K562 (cell line): ENCODE data around the gene YBEY. TPM values are rescaled to one million over a fixed set of nuclear protein-coding genes. Genes with fewer than 3 reads are reported as not detected.

Source experiments
- ATAC-seq: fragments of 200-7000 bp; cut with Tn5 transposase; 3 replicates; pipeline ENCODE4 v1.9.1; 2020; ENCODE audit warnings: moderate library complexity
- BruUV-seq: library from RNA; stranded (reverse); fragments of 400-500 nt; replicated peaks from 2 replicates; lab custom pipeline; 2021; lab: Mats Ljungman, UMichigan
- CTCF ChIA-PET: fragments of 300-600 bp; formaldehyde crosslinking; extraction: SDS; loops from one replicate; lab custom pipeline; 2021; ENCODE audit warnings: low intra/inter-chr PET ratio; lab: Yijun Ruan, JAX
- POLR2A ChIA-PET: fragments of 300-600, 350-650 bp; sonication (Branson Sonifier 250); formaldehyde crosslinking; extraction: SDS; loops from one replicate; lab custom pipeline; 2021; ENCODE audit warnings: antibody characterized with exemption, inconsistent platforms; lab: Yijun Ruan, JAX
- DNase-seq, 4 experiments: peaks; one replicate each; pipeline versions ENCODE4 v3.0.0 to v3.0.0-alpha.2; 2011 to 2018; ENCODE audit warnings: low spot score in 3 of 4, mixed read lengths in 3 of 4; ENCODE audit errors: extremely low read depth in 1 of 4
- FAIRE-seq: peaks from 2 replicates; lab custom pipeline; 2011; peaks lifted over from hg19 to GRCh38; lab: Jason Lieb, UNC
- H2AFZ ChIP-seq: 2 replicates; pipeline ENCODE4 v1.6.0; 2011; ENCODE audit warnings: low read depth, low read length, control low read depth, inconsistent platforms
- H3K27ac ChIP-seq: fragments of 200-600 bp; 3 replicates; pipeline ENCODE4 v1.8.0; 2011; ENCODE audit warnings: low read depth, mild to moderate bottlenecking, control low read depth, inconsistent platforms, low read length, moderate library complexity, mixed read lengths; ENCODE audit errors: extremely low read depth
- H3K27me3 ChIP-seq, 2 experiments: fragments of 300-600 bp in 1 of 2; 2 replicates in 1 of 2; 3 replicates in 1 of 2; pipeline versions ENCODE4 v1.6.0 to v1.8.0; 2011; ENCODE audit warnings: inconsistent platforms in 2 of 2, low read length in 2 of 2, mild to moderate bottlenecking in 1 of 2, mixed read lengths in 1 of 2, moderate library complexity in 1 of 2; ENCODE audit not compliant: control insufficient read depth in 2 of 2, insufficient read depth in 2 of 2
- H3K36me3 ChIP-seq: fragments of 300-600 bp; 3 replicates; pipeline ENCODE4 v1.8.0; 2011; ENCODE audit warnings: mild to moderate bottlenecking, low read length, inconsistent platforms; ENCODE audit not compliant: control insufficient read depth, insufficient read depth
- H3K4me1 ChIP-seq, 2 experiments: fragments of 200-600 bp in 1 of 2; replicated peaks in 1 of 2; 2 replicates in 1 of 2; 3 replicates in 1 of 2; pipeline versions ENCODE4 v1.5.1 to v1.8.0; 2011; ENCODE audit warnings: inconsistent platforms in 2 of 2, low read length in 2 of 2, mild to moderate bottlenecking in 1 of 2, mixed read lengths in 1 of 2, moderate library complexity in 1 of 2; ENCODE audit not compliant: control insufficient read depth in 2 of 2, insufficient read depth in 2 of 2
- H3K4me2 ChIP-seq: 2 replicates; pipeline ENCODE4 v1.6.1; 2011; ENCODE audit warnings: low read length, control low read depth, inconsistent platforms, mixed read lengths; ENCODE audit not compliant: insufficient read depth
- H3K4me3 ChIP-seq: fragments of 200-600 bp; sonication (generic), shearing (Covaris generic); 2 replicates; pipeline ENCODE4 v1.5.1; 2016; ENCODE audit warnings: control low read depth, inconsistent platforms
- H3K79me2 ChIP-seq: fragments of 200-600 bp; 3 replicates; pipeline ENCODE4 v1.8.0; 2011; ENCODE audit warnings: low read length, inconsistent platforms; ENCODE audit not compliant: control insufficient read depth, insufficient read depth
- H3K9ac ChIP-seq, 2 experiments: 2 replicates each; pipeline versions ENCODE4 v1.6.0 to v1.6.1; 2011; ENCODE audit warnings: low read depth in 2 of 2, low read length in 2 of 2, control low read depth in 1 of 2, inconsistent platforms in 1 of 2, mild to moderate bottlenecking in 1 of 2, mixed read lengths in 1 of 2; ENCODE audit not compliant: insufficient read depth in 1 of 2
- H3K9me1 ChIP-seq: one replicate; pipeline ENCODE4 v1.6.0; 2011; ENCODE audit warnings: inconsistent platforms, mild to moderate bottlenecking, low read length, moderate library complexity; ENCODE audit not compliant: control insufficient read depth, insufficient read depth
- H3K9me3 ChIP-seq: replicated peaks from 2 replicates; pipeline ENCODE4 v1.5.1; 2011; ENCODE audit warnings: low read depth, low read length, inconsistent platforms; ENCODE audit not compliant: control insufficient read depth, insufficient read depth
- H4K20me1 ChIP-seq: replicated peaks from 2 replicates; pipeline ENCODE4 v1.6.1; 2011; ENCODE audit warnings: low read length, inconsistent platforms, mixed read lengths; ENCODE audit not compliant: control insufficient read depth, insufficient read depth
- L3MBTL2 ChIP-seq: fragments of 450-650 bp; IDR thresholded peaks from 2 replicates; pipeline ENCODE4 v1.6.1; 2016; ENCODE audit warnings: mild to moderate bottlenecking, moderate library complexity
- MYC ChIP-seq, 2 experiments: fragments of 250-450 bp in 1 of 2; sonication (Bioruptor Pico) in 1 of 2; IDR thresholded peaks; 2 replicates each; pipeline versions ENCODE4 v1.5.1 to v1.6.1; 2012 to 2021; ENCODE audit warnings: low read depth in 2 of 2, borderline replicate concordance in 1 of 2, improper control_type of control experiment in 1 of 2, low read length in 1 of 2, mild to moderate bottlenecking in 1 of 2, moderate library complexity in 1 of 2
- NR0B1 ChIP-seq: fragments of 450-650 bp; IDR thresholded peaks from one replicate; pipeline ENCODE4 v1.6.1; 2018; ENCODE audit warnings: mild to moderate bottlenecking, moderate library complexity; ENCODE audit not compliant: partially characterized antibody
- NRF1 ChIP-seq, 2 experiments: fragments of 450-650 bp; IDR thresholded peaks in 1 of 2; conservative IDR thresholded peaks in 1 of 2; 2 replicates each; pipeline ENCODE4 v1.6.1; 2014; ENCODE audit warnings: mild to moderate bottlenecking in 2 of 2
- USF1 ChIP-seq: sonication (generic); formaldehyde crosslinking; IDR thresholded peaks from 2 replicates; pipeline ENCODE4 v1.9.0; 2022; ENCODE audit warnings: mild to moderate bottlenecking, missing genetic modification reagents
- XRCC3 ChIP-seq: fragments of 450-650 bp; IDR thresholded peaks from 2 replicates; pipeline ENCODE4 v1.6.1; 2017; ENCODE audit warnings: mild to moderate bottlenecking, moderate library complexity
- ZNF347 ChIP-seq: fragments of 450-650 bp; formaldehyde crosslinking; IDR thresholded peaks from 2 replicates; pipeline ENCODE4 v1.4.0; 2020; ENCODE audit warnings: low read depth, mild to moderate bottlenecking, moderate library complexity
- WGBS: fragments of 100-300 bp; shearing (Covaris generic); methylation state at CpG from one replicate; pipeline ENCODE4 v1.1.6; 2016; ENCODE audit warnings: low coverage, mixed read lengths; ENCODE audit not compliant: insufficient coverage; ENCODE audit errors: missing lambda C conversion rate; 5-methylcytosine and 5-hydroxymethylcytosine counted together
- in situ Hi-C: fragments of 300-500 bp; cut with MboI; formaldehyde crosslinking; loops from 4 replicates; pipeline ENCODE4 v1.15.0; 2018; ENCODE audit warnings: inconsistent platforms, mixed read lengths
- intact Hi-C: fragments of 100-400 bp; cut with micrococcal nuclease; formaldehyde crosslinking; loops from 2 replicates; pipeline ENCODE4 v1.14.2; 2022
- polyA plus RNA-seq, 8 experiments: library from polyadenylated mRNA; depleted of rRNA in 4 of 8; stranded (reverse) in 5 of 8; unstranded in 3 of 8; fragments of >200 nt; fragmentation: Nextera tagmentation in 2 of 8; fragmentation: Illumina TruSeq in 1 of 8; extraction: Ambion mirVana in 2 of 8; extraction: Trizol in 1 of 8; gene quantifications; 2 replicates each; pipeline versions ENCODE4 v1.2.1 to v1.2.3, GENCODE V29; 2011 to 2014; ENCODE audit warnings: inconsistent platforms in 1 of 8, missing spikeins in 1 of 8
- total RNA-seq, 7 experiments: library from RNA; depleted of rRNA in 6 of 7; stranded (reverse); fragments of >200 nt in 6 of 7; fragmentation: Illumina TruSeq in 2 of 7; extraction: Trizol in 2 of 7; gene quantifications; 2 replicates each; pipeline versions ENCODE4 v1.2.1 to v1.2.3, GENCODE V29; 2011 to 2021; ENCODE audit warnings: low replicate concordance in 1 of 7
- TF ChIP-seq, protein P1 (sequence below): fragments of 450-650 bp; IDR thresholded peaks from 2 replicates; pipeline ENCODE4 v1.6.1; 2016; ENCODE audit warnings: low read depth

The YBEY gene
- total and polyA plus RNA-seq, 9 of the 15 experiments (the other 6 are each of a cell fraction or from before 2014, with no cell fraction given), result 6.4 to 28.0 (median 12.4) TPM

DNA sequence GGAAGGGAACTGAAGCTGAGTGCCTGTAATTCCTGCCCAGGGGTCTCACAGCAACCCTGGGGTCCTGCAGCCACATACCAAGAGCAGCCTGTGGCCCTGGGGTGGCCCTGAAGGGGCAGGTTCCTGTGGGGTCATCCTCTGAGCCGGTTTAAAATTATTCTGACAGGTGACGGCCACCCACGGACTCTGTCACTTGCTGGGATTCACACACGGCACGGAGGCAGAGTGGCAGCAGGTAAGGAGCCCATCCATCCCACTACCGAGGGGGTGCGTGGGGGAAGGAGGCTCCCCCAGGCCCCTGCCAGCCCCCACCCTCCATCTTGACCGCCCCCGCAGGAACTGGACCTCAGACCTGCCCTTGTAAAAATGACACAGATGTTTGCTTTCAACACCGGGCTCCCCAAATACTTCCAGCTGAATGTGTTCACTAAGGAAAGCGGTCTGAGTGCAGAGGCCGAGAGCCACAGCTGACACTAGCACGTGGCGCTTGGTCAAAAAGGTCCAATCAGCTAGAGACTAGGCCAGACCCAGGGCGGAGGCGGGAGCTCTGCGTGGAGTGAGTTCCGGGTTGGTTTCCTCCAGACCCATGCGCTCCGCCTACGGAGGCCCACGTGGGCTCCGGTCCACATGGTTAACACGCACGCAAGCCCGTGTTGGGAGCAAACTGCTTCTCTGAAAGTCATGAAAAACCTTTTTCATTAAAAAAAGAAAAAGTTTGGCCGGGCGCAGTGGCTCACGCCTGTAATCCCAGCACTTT is 10.0 kb downstream of the YBEY start:
- H3K9ac ChIP-seq, result peak overlapping the region in 1 of 2 experiments; percentile 69; a peak in 2 of 4 replicates
- no peak overlapping the region for H3K4me3 ChIP-seq
- no peak overlapping the region for H3K4me2 ChIP-seq
- no TSS peak for BruUV-seq
- intact Hi-C loops (no loop called here), in situ Hi-C loops (no loop called here)
- H3K36me3 ChIP-seq, result peaks cover 34% of the 10 kb centered on the region; the same call in 2 of the 3 replicates
- ATAC-seq (peak; percentile 63), DNase-seq (peak; percentile 68 to 79 (median 70)), FAIRE-seq (peak; percentile 78)
- H3K9me1 ChIP-seq, result no peaks in the 10 kb centered on the region
- no peaks in the 10 kb centered on the region for H3K27me3 ChIP-seq
- peaks cover 11 to 31% of the 10 kb centered on the region in 2 experiments for H3K4me1 ChIP-seq
- H2AFZ ChIP-seq, result no peak overlapping the region
- no peaks in the 10 kb centered on the region for H3K79me2 ChIP-seq
- no peaks in the 10 kb centered on the region for H4K20me1 ChIP-seq
- WGBS, result 66% methylated on average over 27 of the region's 29 CpGs
- ChIA-PET CTCF (no interaction called here), POLR2A (interaction anchor here (0.6 to 2.0 kb wide), 7 partner anchors 10 to 326 kb away, joined by 3 to 6 read pairs (median 3); no protein-coding TSS in a partner anchor)
- H3K27ac ChIP-seq, result peak overlapping the region; percentile 67; the same call in 2 of the 3 replicates
- 0 out of 2 replicates have a peak, but pooled peaks cover 2% of the 10 kb centered on the region for H3K9me3 ChIP-seq
- TF ChIP-seq XRCC3 (no peak), USF1 (CRISPR knock-in tag) (peak; percentile 88), ZNF347 (CRISPR knock-in tag) (no peak), MYC (IDR thresholded peaks at IDR 0.05; ENCODE audit: low read depth, low read length) (peak; percentile 23; the same call in 1 of the 2 replicates), MYC (CRISPR knock-in tag; IDR thresholded peaks at IDR 0.05; ENCODE audit: borderline replicate concordance, low read depth) (0 out of 2 replicates have a peak, but pooled peaks have one; percentile 54), NR0B1 (no peak), NRF1 (conservative IDR thresholded peaks at IDR 0.05 in 1 of 2, IDR thresholded peaks at IDR 0.05 in 1 of 2) (peak in 1 of 2 experiments; percentile 27; a peak in 1 of 4 replicates), L3MBTL2 (peak; percentile 64; the same call in 1 of the 2 replicates)
- TF ChIP-seq, protein P1, sequence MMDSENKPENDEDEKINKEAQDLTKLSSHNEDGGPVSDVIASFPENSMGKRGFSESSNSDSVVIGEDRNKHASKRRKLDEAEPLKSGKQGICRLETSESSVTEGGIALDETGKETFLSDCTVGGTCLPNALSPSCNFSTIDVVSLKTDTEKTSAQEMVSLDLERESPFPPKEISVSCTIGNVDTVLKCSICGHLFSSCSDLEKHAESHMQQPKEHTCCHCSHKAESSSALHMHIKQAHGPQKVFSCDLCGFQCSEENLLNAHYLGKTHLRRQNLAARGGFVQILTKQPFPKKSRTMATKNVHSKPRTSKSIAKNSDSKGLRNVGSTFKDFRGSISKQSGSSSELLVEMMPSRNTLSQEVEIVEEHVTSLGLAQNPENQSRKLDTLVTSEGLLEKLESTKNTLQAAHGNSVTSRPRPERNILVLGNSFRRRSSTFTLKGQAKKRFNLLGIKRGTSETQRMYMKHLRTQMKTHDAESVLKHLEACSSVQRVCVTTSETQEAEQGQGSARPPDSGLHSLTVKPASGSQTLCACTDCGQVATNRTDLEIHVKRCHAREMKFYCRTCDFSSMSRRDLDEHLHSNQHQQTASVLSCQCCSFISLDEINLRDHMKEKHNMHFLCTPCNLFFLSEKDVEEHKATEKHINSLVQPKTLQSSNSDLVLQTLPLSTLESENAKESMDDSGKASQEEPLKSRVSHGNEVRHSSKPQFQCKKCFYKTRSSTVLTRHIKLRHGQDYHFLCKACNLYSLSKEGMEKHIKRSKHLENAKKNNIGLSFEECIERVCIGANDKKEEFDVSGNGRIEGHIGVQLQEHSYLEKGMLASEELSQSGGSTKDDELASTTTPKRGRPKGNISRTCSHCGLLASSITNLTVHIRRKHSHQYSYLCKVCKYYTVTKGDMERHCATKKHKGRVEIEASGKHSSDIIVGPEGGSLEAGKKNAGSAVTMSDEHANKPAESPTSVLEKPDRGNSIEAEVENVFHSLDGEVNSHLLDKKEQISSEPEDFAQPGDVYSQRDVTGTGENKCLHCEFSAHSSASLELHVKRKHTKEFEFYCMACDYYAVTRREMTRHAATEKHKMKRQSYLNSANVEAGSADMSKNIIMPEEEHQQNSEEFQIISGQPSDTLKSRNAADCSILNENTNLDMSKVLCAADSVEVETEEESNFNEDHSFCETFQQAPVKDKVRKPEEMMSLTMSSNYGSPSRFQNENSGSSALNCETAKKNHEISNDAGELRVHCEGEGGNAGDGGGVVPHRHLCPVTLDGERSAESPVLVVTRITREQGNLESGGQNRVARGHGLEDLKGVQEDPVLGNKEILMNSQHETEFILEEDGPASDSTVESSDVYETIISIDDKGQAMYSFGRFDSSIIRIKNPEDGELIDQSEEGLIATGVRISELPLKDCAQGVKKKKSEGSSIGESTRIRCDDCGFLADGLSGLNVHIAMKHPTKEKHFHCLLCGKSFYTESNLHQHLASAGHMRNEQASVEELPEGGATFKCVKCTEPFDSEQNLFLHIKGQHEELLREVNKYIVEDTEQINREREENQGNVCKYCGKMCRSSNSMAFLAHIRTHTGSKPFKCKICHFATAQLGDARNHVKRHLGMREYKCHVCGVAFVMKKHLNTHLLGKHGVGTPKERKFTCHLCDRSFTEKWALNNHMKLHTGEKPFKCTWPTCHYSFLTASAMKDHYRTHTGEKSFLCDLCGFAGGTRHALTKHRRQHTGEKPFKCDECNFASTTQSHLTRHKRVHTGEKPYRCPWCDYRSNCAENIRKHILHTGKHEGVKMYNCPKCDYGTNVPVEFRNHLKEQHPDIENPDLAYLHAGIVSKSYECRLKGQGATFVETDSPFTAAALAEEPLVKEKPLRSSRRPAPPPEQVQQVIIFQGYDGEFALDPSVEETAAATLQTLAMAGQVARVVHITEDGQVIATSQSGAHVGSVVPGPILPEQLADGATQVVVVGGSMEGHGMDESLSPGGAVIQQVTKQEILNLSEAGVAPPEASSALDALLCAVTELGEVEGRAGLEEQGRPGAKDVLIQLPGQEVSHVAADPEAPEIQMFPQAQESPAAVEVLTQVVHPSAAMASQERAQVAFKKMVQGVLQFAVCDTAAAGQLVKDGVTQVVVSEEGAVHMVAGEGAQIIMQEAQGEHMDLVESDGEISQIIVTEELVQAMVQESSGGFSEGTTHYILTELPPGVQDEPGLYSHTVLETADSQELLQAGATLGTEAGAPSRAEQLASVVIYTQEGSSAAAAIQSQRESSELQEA, result peak; percentile 67
